Activated T-helper 1 cell treated with anti-CD3 and anti-CD28 coated beads, Interleukin-12 subunit alpha, Interleukin-12 subunit beta, Interleukin-2, Interleukin-4 antibody, amounts not matched to agents 30 ng/mL and 10 ng/mL and 1 ng/mL, durations not matched to agents 14 hours and 24 hours and 36 hours (primary cell): ENCODE measurements around the gene EIF3L. TPM values are rescaled to one million over a fixed set of nuclear protein-coding genes. Genes with fewer than 3 reads are reported as not detected.

Source experiments
- DNase-seq: peaks from one replicate; pipeline ENCODE4 v3.0.0; 2021; ENCODE audit warnings: low spot score
- H3K27ac Mint-ChIP-seq: one replicate; pipeline ENCODE4 v1.8.0; 2021; ENCODE audit warnings: mild to moderate bottlenecking, mixed read lengths
- H3K27me3 Mint-ChIP-seq: one replicate; pipeline ENCODE4 v1.8.0; 2022; ENCODE audit warnings: mild to moderate bottlenecking, moderate library complexity, mixed read lengths; ENCODE audit not compliant: insufficient read depth
- H3K36me3 Mint-ChIP-seq: one replicate; pipeline ENCODE4 v1.8.0; 2021; ENCODE audit warnings: low read depth, mixed read lengths
- H3K4me1 Mint-ChIP-seq: one replicate; pipeline ENCODE4 v1.8.0; 2021; ENCODE audit warnings: low read depth, mixed read lengths
- H3K4me3 Mint-ChIP-seq: one replicate; pipeline ENCODE4 v1.8.0; 2021; ENCODE audit warnings: mild to moderate bottlenecking, moderate library complexity, mixed read lengths
- H3K9me3 Mint-ChIP-seq: one replicate; pipeline ENCODE4 v1.8.0; 2021; ENCODE audit warnings: mixed read lengths
- intact Hi-C: fragments of 100-400 bp; cut with micrococcal nuclease; formaldehyde crosslinking; loops from one replicate; pipeline ENCODE4 v1.15.1; 2024
- total RNA-seq: library from RNA; stranded (reverse); gene quantifications from 2 replicates; pipeline ENCODE4 v1.2.3, GENCODE V29; 2022

Gene EIF3L
- total RNA-seq, 1 donor from 2014 or later: 441 TPM

GRCh38 chr22:37931893-37932389 lies 82.7 kb downstream of the EIF3L start:
- Mint-ChIP-seq H3K27ac (no peak overlapping the region), H3K9me3 (no peaks in the 10 kb centered on the region), H3K4me3 (no peak overlapping the region), H3K36me3 (peaks cover 16% of the 10 kb centered on the region), H3K4me1 (peaks cover 11% of the 10 kb centered on the region), H3K27me3 (no peaks in the 10 kb centered on the region)
- no peak for DNase-seq
- intact Hi-C loops: loop anchor here (5.0 kb wide), 1 partner anchor 35 kb away; no protein-coding TSS in a partner anchor

- peaks cover 16% of the 10 kb centered on the region for H3K36me3 Mint-ChIP-seq
- no peak for DNase-seq
- no peak overlapping the region for H3K4me3 Mint-ChIP-seq
- no peaks in the 10 kb centered on the region for H3K9me3 Mint-ChIP-seq
- H3K4me1 Mint-ChIP-seq: peaks cover 11% of the 10 kb centered on the region
- no peak overlapping the region for H3K27ac Mint-ChIP-seq
- no peaks in the 10 kb centered on the region for H3K27me3 Mint-ChIP-seq
- intact Hi-C loops: loop anchor here (5.0 kb wide), 1 partner anchor 35 kb away; no protein-coding TSS in a partner anchor
Measured at GRCh38 chr22:37932401-37932800, 83.2 kb downstream of the EIF3L start.

- intact Hi-C loops: loop anchor here (5.0 kb wide), 1 partner anchor 36 kb away; no protein-coding TSS in a partner anchor
- peaks cover 22% of the 10 kb centered on the region for H3K36me3 Mint-ChIP-seq
- no peak overlapping the region for H3K27ac Mint-ChIP-seq
- H3K4me1 Mint-ChIP-seq: peaks cover 11% of the 10 kb centered on the region
- no peak overlapping the region for H3K4me3 Mint-ChIP-seq
- no peaks in the 10 kb centered on the region for H3K27me3 Mint-ChIP-seq
- DNase-seq: no peak
- H3K9me3 Mint-ChIP-seq: no peaks in the 10 kb centered on the region
Measured at GRCh38 chr22:37932821-37933578, 83.8 kb downstream of the EIF3L start.

- H3K9me3 Mint-ChIP-seq: no peaks in the 10 kb centered on the region
- peaks cover 11% of the 10 kb centered on the region for H3K4me1 Mint-ChIP-seq
- no peak overlapping the region for H3K4me3 Mint-ChIP-seq
- intact Hi-C loops: loop anchor here (1.0 to 5.0 kb wide), 4 partner anchors 19 to 117 kb away; partner anchors contain the start of genes C22orf23, MICALL1 and POLR2F
- no peaks in the 10 kb centered on the region for H3K27me3 Mint-ChIP-seq
- peak; percentile 78 for DNase-seq
- peaks cover 18% of the 10 kb centered on the region for H3K36me3 Mint-ChIP-seq
- peak overlapping the region; percentile 34 for H3K27ac Mint-ChIP-seq
Measured at GRCh38 chr22:37933711-37934376, 84.6 kb downstream of the EIF3L start.

Other genes with a start within 250 kb of the EIF3L start
- gene GGA1, start 240.6 kb upstream of the EIF3L start, total RNA-seq: 70.8 and 78.9 TPM in 2 replicates
- gene SH3BP1, start 209.8 kb upstream of the EIF3L start, total RNA-seq: 110 and 116 TPM in 2 replicates
- 47.0 and 50.4 TPM in 2 replicates for gene PDXP, start 190.7 kb upstream of the EIF3L start, total RNA-seq
- 245 and 254 TPM in 2 replicates for gene LGALS1, start 173.8 kb upstream of the EIF3L start, total RNA-seq
- gene NOL12, start 163.1 kb upstream of the EIF3L start, total RNA-seq: 67.8 and 70.0 TPM in 2 replicates
- 32.7 and 32.9 TPM in 2 replicates for gene TRIOBP, start 152.4 kb upstream of the EIF3L start, total RNA-seq
- gene GCAT, start 41.5 kb upstream of the EIF3L start, total RNA-seq: 28.5 and 28.9 TPM in 2 replicates
- gene GALR3, start 26.0 kb upstream of the EIF3L start, total RNA-seq: 0.24 TPM in 1 of 2 replicates, not detected in the other
- 29.9 and 30.1 TPM in 2 replicates for gene ANKRD54, start 5.1 kb upstream of the EIF3L start, total RNA-seq
- gene MICALL1, start 56.9 kb downstream of the EIF3L start, total RNA-seq: 27.3 and 31.1 TPM in 2 replicates
- gene C22orf23, start 104.2 kb downstream of the EIF3L start, total RNA-seq: 0.61 TPM in 1 of 2 replicates, not detected in the other
- 102 and 120 TPM in 2 replicates for gene POLR2F, start 104.3 kb downstream of the EIF3L start, total RNA-seq
- not detected in 2 replicates for gene SOX10, start 135.1 kb downstream of the EIF3L start, total RNA-seq
- gene PICK1, start 208.0 kb downstream of the EIF3L start, total RNA-seq: 12.0 and 14.8 TPM in 2 replicates
- gene SLC16A8, start 234.8 kb downstream of the EIF3L start, total RNA-seq: 0.34 TPM in 1 of 2 replicates, not detected in the other